Fibroblast of mammary gland (primary cell): ENCODE measurements around the gene CEBPG.

Source experiments
- DNase-seq: peaks from one replicate; pipeline ENCODE4 v3.0.0-alpha.2; 2010; ENCODE audit warnings: low read depth
- H3K4me3 ChIP-seq: 2 replicates; pipeline ENCODE4 v1.5.1; 2011; ENCODE audit warnings: low read depth, mild to moderate bottlenecking, low read length, moderate library complexity; ENCODE audit not compliant: control insufficient read depth
- CTCF ChIP-seq: conservative IDR thresholded peaks from 2 replicates; pipeline ENCODE4 v1.5.1; 2011; ENCODE audit warnings: low read depth, low read length, inconsistent platforms; ENCODE audit not compliant: control insufficient read depth, insufficient read depth

The CEBPG gene

GRCh38 chr19:33408116-33408515 is 34.6 kb downstream of the CEBPG start:
- no peak for DNase-seq
- no peak for TF ChIP-seq CTCF
- H3K4me3 ChIP-seq, result no peak overlapping the region

- H3K4me3 ChIP-seq, result no peak overlapping the region
- no peak for DNase-seq
- TF ChIP-seq CTCF, result no peak
Measured at GRCh38 chr19:33408538-33409434, 35.3 kb downstream of the CEBPG start.

- no peak for DNase-seq
- H3K4me3 ChIP-seq, result no peak overlapping the region
- no peak for TF ChIP-seq CTCF
Measured at GRCh38 chr19:33409906-33410685, 36.6 kb downstream of the CEBPG start.

GRCh38 chr19:33410915-33411401 is 37.4 kb downstream of the CEBPG start:
- no peak overlapping the region for H3K4me3 ChIP-seq
- no peak for TF ChIP-seq CTCF
- no peak for DNase-seq

- no peak for TF ChIP-seq CTCF
- H3K4me3 ChIP-seq, result no peak overlapping the region
- DNase-seq, result no peak
Measured at GRCh38 chr19:33411621-33412180, 38.2 kb downstream of the CEBPG start.

- DNase-seq, result no peak
- TF ChIP-seq CTCF, result no peak
- H3K4me3 ChIP-seq, result no peak overlapping the region
Measured at GRCh38 chr19:33412601-33413425, 39.3 kb downstream of the CEBPG start.
